HCT116 (cell line): ENCODE measurements around the gene DNAJC4. TPM values are rescaled to one million over a fixed set of nuclear protein-coding genes. Genes with fewer than 3 reads are reported as not detected.

Experiments
- ATAC-seq: fragments of 200-7000 bp; cut with Tn5 transposase; 2 replicates; pipeline ENCODE4 v1.9.1; 2020; ENCODE audit warnings: mild to moderate bottlenecking, moderate library complexity
- BruUV-seq: library from RNA; stranded (reverse); fragments of 400-500 nt; replicated peaks from 2 replicates; lab custom pipeline; 2021; lab: Mats Ljungman, UMichigan
- CTCF ChIA-PET: fragments of 300-600 bp; sonication (Branson Sonifier 250); formaldehyde crosslinking; loops from one replicate; lab custom pipeline; 2021; ENCODE audit warnings: antibody characterized with exemption; lab: Charles Lee
- POLR2A ChIA-PET: fragments of 300-600, 350-600 bp; sonication (Branson Sonifier 250); formaldehyde crosslinking; loops from one replicate; lab custom pipeline; 2021; ENCODE audit warnings: antibody characterized with exemption; lab: Charles Lee
- RAD21 ChIA-PET, 2 experiments: fragments of 300-600 bp; sonication (Branson Sonifier 250); formaldehyde crosslinking; loops; one replicate each; lab custom pipeline; 2023; ENCODE audit warnings: low total read pairs in 2 of 2; ENCODE audit not compliant: uncharacterized antibody in 2 of 2, unreplicated experiment in 2 of 2, low non-redundant PET in 1 of 2; lab: Charles Lee
- DNase-seq: peaks from one replicate; pipeline ENCODE4 v3.0.0-alpha.2; 2010; ENCODE audit warnings: low read depth, low spot score
- H2AFZ ChIP-seq: fragments of 200-600 bp; shearing (Covaris generic), sonication (generic); 2 replicates; pipeline ENCODE4 v1.6.1; 2017; ENCODE audit warnings: low read depth, mixed run types, mixed read lengths, antibody characterized with exemption, low read length; ENCODE audit not compliant: poor library complexity, severe bottlenecking
- H3K27ac ChIP-seq: 2 replicates; pipeline ENCODE4 v1.5.1; 2012; ENCODE audit warnings: low read depth, low read length
- H3K27me3 ChIP-seq: fragments of 200-600 bp; sonication (generic); 2 replicates; pipeline ENCODE4 v1.6.1; 2016; ENCODE audit warnings: mixed run types, low read length, mixed read lengths; ENCODE audit not compliant: insufficient read depth
- H3K36me3 ChIP-seq, 2 experiments: fragments of 200-500 bp in 1 of 2; fragments of 200-600 bp in 1 of 2; sonication (Bioruptor generic) in 1 of 2; sonication (generic) in 1 of 2; 2 replicates each; pipeline versions ENCODE4 v1.5.1 to v1.6.1; 2014 to 2016; ENCODE audit warnings: low read length in 2 of 2, inconsistent platforms in 1 of 2, mixed read lengths in 1 of 2, mixed run types in 1 of 2; ENCODE audit not compliant: insufficient read depth in 2 of 2, control insufficient read depth in 1 of 2
- H3K4me1 ChIP-seq, 2 experiments: fragments of 200-600 bp in 1 of 2; sonication (generic) in 1 of 2; 2 replicates each; pipeline versions ENCODE4 v1.5.1 to v1.6.1; 2012 to 2017; ENCODE audit warnings: low read length in 2 of 2, inconsistent platforms in 1 of 2, mild to moderate bottlenecking in 1 of 2, mixed read lengths in 1 of 2, mixed run types in 1 of 2, moderate library complexity in 1 of 2; ENCODE audit not compliant: insufficient read depth in 2 of 2, control insufficient read depth in 1 of 2
- H3K4me2 ChIP-seq: fragments of 200-600 bp; sonication (generic); 2 replicates; pipeline ENCODE4 v1.6.1; 2017; ENCODE audit warnings: mixed run types, low read length, mixed read lengths
- H3K4me3 ChIP-seq, 2 experiments: fragments of 200-600 bp in 1 of 2; sonication (generic) in 1 of 2; replicated peaks in 1 of 2; 2 replicates each; pipeline ENCODE4 v1.5.1; 2011 to 2016; ENCODE audit warnings: low read length in 2 of 2, control low read depth in 1 of 2, low read depth in 1 of 2, mild to moderate bottlenecking in 1 of 2, mixed read lengths in 1 of 2, mixed run types in 1 of 2
- H3K79me2 ChIP-seq: fragments of 200-600 bp; sonication (generic); 2 replicates; pipeline ENCODE4 v1.6.1; 2017; ENCODE audit warnings: mild to moderate bottlenecking, mixed run types, low read length, moderate library complexity, mixed read lengths; ENCODE audit not compliant: insufficient read depth
- H3K9ac ChIP-seq: fragments of 200-600 bp; sonication (generic); 2 replicates; pipeline ENCODE4 v1.6.1; 2016; ENCODE audit warnings: low read length, mixed read lengths
- H3K9me2 ChIP-seq: fragments of 200-600 bp; sonication (generic), shearing (Covaris generic); 2 replicates; pipeline ENCODE4 v1.6.1; 2017; ENCODE audit warnings: mixed run types, mild to moderate bottlenecking, moderate library complexity; ENCODE audit not compliant: insufficient read depth
- H3K9me3 ChIP-seq, 2 experiments: fragments of 200-500 bp in 1 of 2; fragments of 200-600 bp in 1 of 2; sonication (Bioruptor generic) in 1 of 2; sonication (generic) in 1 of 2; 2 replicates each; pipeline ENCODE4 v1.6.1; 2014 to 2017; ENCODE audit warnings: low read length in 2 of 2, mixed read lengths in 2 of 2, inconsistent platforms in 1 of 2, low read depth in 1 of 2, mild to moderate bottlenecking in 1 of 2, mixed run types in 1 of 2, moderate library complexity in 1 of 2; ENCODE audit not compliant: control insufficient read depth in 1 of 2, insufficient read depth in 1 of 2
- H4K20me1 ChIP-seq: fragments of 200-600 bp; sonication (generic), shearing (Covaris generic); 2 replicates; pipeline ENCODE4 v1.6.1; 2017; ENCODE audit warnings: mixed run types, mild to moderate bottlenecking, moderate library complexity; ENCODE audit not compliant: insufficient read depth
- ELF1 ChIP-seq: IDR thresholded peaks from 2 replicates; pipeline ENCODE4 v1.6.1; 2012; ENCODE audit warnings: low read depth, borderline replicate concordance
- EZH2 ChIP-seq: fragments of 200-600 bp; sonication (generic); IDR thresholded peaks from 2 replicates; pipeline ENCODE4 v1.6.1; 2017; ENCODE audit warnings: antibody characterized with exemption, mixed run types
- EZH2phosphoT487 ChIP-seq: fragments of 200-600 bp; IDR thresholded peaks from 2 replicates; pipeline ENCODE4 v1.6.1; 2018; ENCODE audit warnings: antibody characterized with exemption, borderline replicate concordance
- POLR2AphosphoS5 ChIP-seq: IDR thresholded peaks from 2 replicates; pipeline ENCODE4 v1.6.1; 2011; ENCODE audit warnings: mild to moderate bottlenecking, low read depth, low read length, moderate library complexity
- RAD21 ChIP-seq: IDR thresholded peaks from 2 replicates; pipeline ENCODE4 v1.6.1; 2012; ENCODE audit warnings: low read depth, mild to moderate bottlenecking
- SP1 ChIP-seq: IDR thresholded peaks from 2 replicates; pipeline ENCODE4 v1.6.1; 2012; ENCODE audit warnings: low read depth
- TCF7L2 ChIP-seq: IDR thresholded peaks from 2 replicates; pipeline ENCODE4 v1.7.0; 2011; ENCODE audit warnings: borderline replicate concordance, inconsistent platforms; ENCODE audit not compliant: insufficient read depth, insufficient read length; ENCODE audit errors: extremely low read depth
- YY1 ChIP-seq: IDR thresholded peaks from 2 replicates; pipeline ENCODE4 v1.6.1; 2011; ENCODE audit warnings: low read length, low read depth, moderate library complexity, mild to moderate bottlenecking; ENCODE audit not compliant: insufficient replicate concordance; ENCODE audit errors: extremely low read depth
- ZNF274 ChIP-seq: fragments of 200-500 bp; sonication (Bioruptor generic); IDR thresholded peaks from 2 replicates; pipeline ENCODE4 v1.6.1; 2014; ENCODE audit warnings: mild to moderate bottlenecking, low read depth, low read length, inconsistent platforms
- intact Hi-C: fragments of 100-400 bp; cut with micrococcal nuclease; formaldehyde crosslinking; loops from 2 replicates; pipeline ENCODE4 v1.10.0; 2022
- total RNA-seq: library from RNA; stranded (reverse); gene quantifications from one replicate; pipeline ENCODE4 v1.2.1, GENCODE V29; 2021; ENCODE audit not compliant: unreplicated experiment

The DNAJC4 gene
- total RNA-seq, 1 experiment from 2014 or later, result 25.8 TPM

DNA sequence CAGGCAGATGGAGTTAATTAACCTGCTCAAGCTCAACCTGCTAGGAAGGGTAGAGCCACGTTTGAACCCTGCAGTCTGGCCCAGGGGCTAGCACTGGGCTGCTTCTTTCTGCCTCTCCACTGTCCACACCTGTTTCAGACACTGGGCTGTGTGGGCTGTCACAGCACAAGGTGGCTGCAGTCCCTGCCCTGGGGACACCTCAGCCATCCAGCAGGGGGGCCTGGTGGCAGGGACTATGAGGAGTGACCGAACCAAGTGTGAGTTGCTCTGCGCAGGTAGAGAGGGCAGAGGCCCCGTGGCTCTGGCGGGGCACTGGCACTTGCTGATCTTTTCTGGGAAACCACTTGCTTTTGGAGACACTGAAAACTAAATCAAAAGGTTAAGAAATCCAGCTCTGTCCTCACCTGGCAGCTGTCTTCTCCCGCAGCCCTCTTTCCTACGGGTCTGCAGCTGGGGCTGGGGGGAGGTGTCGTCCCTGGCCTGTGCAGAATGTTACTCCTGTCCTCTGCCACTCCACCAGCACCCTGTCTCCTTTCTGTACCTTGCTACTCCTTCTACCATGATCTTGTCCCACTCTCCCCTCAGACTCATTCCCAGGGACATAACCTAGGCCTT lies 48.3 kb downstream of the DNAJC4 start (continued):
- TF ChIP-seq ELF1, result no peak
- TF ChIP-seq EZH2phosphoT487, result no peak
- TF ChIP-seq SP1, result no peak
- TF ChIP-seq POLR2AphosphoS5, result no peak
- TF ChIP-seq YY1, result no peak
- TF ChIP-seq TCF7L2, result no peak

- Histone ChIP-seq H3K9ac (no peak overlapping the region), H3K4me3 (no peak overlapping the region), H4K20me1 (no peaks in the 10 kb centered on the region), H3K27ac (no peak overlapping the region), H3K9me3 (no peaks in the 10 kb centered on the region), H3K36me3 (no peaks in the 10 kb centered on the region; a peak in 1 of 4 replicates), H3K9me2 (no peaks in the 10 kb centered on the region), H3K4me2 (no peak overlapping the region), H3K4me1 (peaks cover 14 to 27% of the 10 kb centered on the region in 2 experiments), H2AFZ (no peak overlapping the region), H3K27me3 (no peaks in the 10 kb centered on the region), H3K79me2 (no peaks in the 10 kb centered on the region)
- DNase-seq (no peak), ATAC-seq (no peak)
- BruUV-seq, result no TSS peak
- intact Hi-C loops, result no loop called here
- TF ChIP-seq YY1 (no peak), RAD21 (no peak), ZNF274 (no peak), SP1 (no peak), EZH2 (no peak)
- ChIA-PET CTCF (no interaction called here), POLR2A (interaction anchor here (1.6 kb wide), 1 partner anchor 19 kb away, joined by 5 read pairs; no protein-coding TSS in a partner anchor), RAD21 (no interaction called here)
Measured at GRCh38 chr11:64281957-64282770, 51.8 kb downstream of the DNAJC4 start.
